ENCODE data around the gene ACP7. TPM values are rescaled to one million over a fixed set of nuclear protein-coding genes. Genes with fewer than 3 reads are reported as not detected.

Gene ACP7
- polyA plus RNA-seq, 2 of the 4 experiments (the other 2 are of a cell fraction): 0.06 to 0.25 TPM

DNA sequence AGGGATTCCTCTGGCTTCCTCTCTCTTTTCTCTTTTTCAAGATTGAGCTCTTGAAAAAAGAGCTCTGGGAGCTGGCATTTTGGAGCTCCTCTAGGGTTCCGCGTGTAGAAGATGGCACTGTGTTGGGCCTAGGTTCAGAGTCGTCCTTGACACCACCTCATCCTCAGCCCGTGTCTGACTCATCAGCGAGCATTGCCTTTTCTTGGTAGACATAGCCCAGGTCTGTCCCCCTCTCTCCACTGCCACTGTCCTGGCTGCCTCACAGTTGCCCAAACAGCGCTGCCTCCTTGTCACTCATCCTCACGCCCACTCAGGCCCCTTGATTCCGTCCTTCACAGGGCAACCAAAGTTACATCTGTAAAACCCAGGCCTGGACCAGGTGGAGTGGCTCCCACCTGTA, 66.1 kb downstream of the ACP7 start:
- no peak for DNase-seq (ENCODE audit: low read depth in 1 of 2, low spot score in 1 of 2)
- ChIA-PET CTCF (interaction anchor here (0.8 to 4.5 kb wide), 15 partner anchors 10 to 262 kb away, joined by 3 to 19 read pairs (median 7); partner anchors contain the start of genes FBXO17 and PLEKHG2), POLR2A (no interaction called here)
- Histone ChIP-seq H3K9me3 (0 out of 3 replicates have a peak, but pooled peaks cover 3% of the 10 kb centered on the region), H3K4me2 (no peak overlapping the region), H3K4me3 (no peak overlapping the region), H3K4me1 (peaks cover 10% of the 10 kb centered on the region; the same call in 1 of the 3 replicates), H3K27ac (no peak overlapping the region)
- no peak for ATAC-seq
- TF ChIP-seq FOXS1 (CRISPR knock-in tag; IDR thresholded peaks at IDR 0.05) (no peak), RAD21 (conservative IDR thresholded peaks at IDR 0.05 in 1 of 2, IDR thresholded peaks at IDR 0.05 in 1 of 2) (no peak), NR3C1 (IDR thresholded peaks at IDR 0.05) (no peak)
- no peak for FAIRE-seq
- 92% methylated on average over 8 of the region's 8 CpGs for WGBS (ENCODE audit: missing lambda C conversion rate)

DNA sequence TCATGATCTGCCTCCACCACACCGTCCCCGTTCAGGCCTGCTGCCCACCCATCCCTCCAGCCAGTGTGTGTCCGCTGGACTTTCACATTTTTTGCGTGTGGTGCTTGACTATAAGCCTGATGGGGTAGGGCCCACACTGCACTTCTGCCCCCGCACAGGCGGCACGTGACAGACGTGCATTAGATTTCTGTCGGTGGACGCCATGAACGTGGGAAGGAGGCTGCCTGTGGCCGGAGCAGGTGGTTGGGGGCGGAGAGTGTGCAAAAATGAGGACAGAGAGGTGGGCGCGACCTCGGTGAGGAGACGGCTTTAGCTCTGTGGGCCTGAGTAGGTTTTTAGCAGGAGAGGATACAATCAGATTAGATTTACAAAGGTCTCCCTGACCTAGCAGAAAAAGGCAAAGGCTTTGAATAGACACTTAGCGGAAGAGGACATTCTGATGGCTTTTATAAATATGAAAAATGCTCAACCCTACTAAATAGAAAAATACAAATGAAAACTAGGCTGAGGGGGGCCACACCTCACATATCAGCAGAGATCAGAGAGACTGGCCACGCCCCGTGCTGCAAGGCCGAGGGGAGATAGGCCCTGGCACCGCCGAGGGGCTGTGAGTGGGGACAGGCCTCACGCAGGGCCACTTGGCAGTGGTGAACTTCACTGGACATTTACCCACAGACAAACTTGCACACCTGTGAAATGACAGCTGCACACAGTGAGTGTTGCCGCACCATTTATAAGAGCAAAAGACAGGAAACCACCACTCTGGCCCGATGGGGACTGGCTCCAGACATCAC, 66.8 kb downstream of the ACP7 start:
- Histone ChIP-seq H3K9me3 (0 out of 3 replicates have a peak, but pooled peaks cover 3% of the 10 kb centered on the region), H3K4me1 (peaks cover 16% of the 10 kb centered on the region), H3K27ac (no peak overlapping the region), H3K4me3 (no peak overlapping the region), H3K4me2 (no peak overlapping the region)
- ChIA-PET POLR2A (interaction anchor here (0.7 kb wide), 1 partner anchor 28 kb away, joined by 3 read pairs; no protein-coding TSS in a partner anchor), CTCF (interaction anchor here (0.6 to 4.5 kb wide), 15 partner anchors 11 to 261 kb away, joined by 3 to 19 read pairs (median 5); partner anchors contain the start of genes FBXO17, PLEKHG2 and SYCN)
- FAIRE-seq (no peak), DNase-seq (ENCODE audit: low read depth in 1 of 2, low spot score in 1 of 2) (no peak), ATAC-seq (no peak)
- no peak for TF ChIP-seq JUN (IDR thresholded peaks at IDR 0.05)
- TF ChIP-seq, protein P1, sequence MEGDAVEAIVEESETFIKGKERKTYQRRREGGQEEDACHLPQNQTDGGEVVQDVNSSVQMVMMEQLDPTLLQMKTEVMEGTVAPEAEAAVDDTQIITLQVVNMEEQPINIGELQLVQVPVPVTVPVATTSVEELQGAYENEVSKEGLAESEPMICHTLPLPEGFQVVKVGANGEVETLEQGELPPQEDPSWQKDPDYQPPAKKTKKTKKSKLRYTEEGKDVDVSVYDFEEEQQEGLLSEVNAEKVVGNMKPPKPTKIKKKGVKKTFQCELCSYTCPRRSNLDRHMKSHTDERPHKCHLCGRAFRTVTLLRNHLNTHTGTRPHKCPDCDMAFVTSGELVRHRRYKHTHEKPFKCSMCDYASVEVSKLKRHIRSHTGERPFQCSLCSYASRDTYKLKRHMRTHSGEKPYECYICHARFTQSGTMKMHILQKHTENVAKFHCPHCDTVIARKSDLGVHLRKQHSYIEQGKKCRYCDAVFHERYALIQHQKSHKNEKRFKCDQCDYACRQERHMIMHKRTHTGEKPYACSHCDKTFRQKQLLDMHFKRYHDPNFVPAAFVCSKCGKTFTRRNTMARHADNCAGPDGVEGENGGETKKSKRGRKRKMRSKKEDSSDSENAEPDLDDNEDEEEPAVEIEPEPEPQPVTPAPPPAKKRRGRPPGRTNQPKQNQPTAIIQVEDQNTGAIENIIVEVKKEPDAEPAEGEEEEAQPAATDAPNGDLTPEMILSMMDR (IDR thresholded peaks at IDR 0.05): no peak
- TF ChIP-seq ESRRA (IDR thresholded peaks at IDR 0.05; ENCODE audit: borderline replicate concordance, low read length): no peak
- no peak for TF ChIP-seq RARB (CRISPR knock-in tag; IDR thresholded peaks at IDR 0.05)
- TF ChIP-seq, protein P2, sequence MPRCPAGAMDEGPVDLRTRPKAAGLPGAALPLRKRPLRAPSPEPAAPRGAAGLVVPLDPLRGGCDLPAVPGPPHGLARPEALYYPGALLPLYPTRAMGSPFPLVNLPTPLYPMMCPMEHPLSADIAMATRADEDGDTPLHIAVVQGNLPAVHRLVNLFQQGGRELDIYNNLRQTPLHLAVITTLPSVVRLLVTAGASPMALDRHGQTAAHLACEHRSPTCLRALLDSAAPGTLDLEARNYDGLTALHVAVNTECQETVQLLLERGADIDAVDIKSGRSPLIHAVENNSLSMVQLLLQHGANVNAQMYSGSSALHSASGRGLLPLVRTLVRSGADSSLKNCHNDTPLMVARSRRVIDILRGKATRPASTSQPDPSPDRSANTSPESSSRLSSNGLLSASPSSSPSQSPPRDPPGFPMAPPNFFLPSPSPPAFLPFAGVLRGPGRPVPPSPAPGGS (IDR thresholded peaks at IDR 0.05): no peak
- no peak for TF ChIP-seq ZC3H11A (IDR thresholded peaks at IDR 0.05)
- TF ChIP-seq FOSB (CRISPR knock-in tag; IDR thresholded peaks at IDR 0.05): no peak
- TF ChIP-seq POLR2AphosphoS2 (conservative IDR thresholded peaks at IDR 0.05; ENCODE audit: low read length): no peak
- TF ChIP-seq BHLHE40 (IDR thresholded peaks at IDR 0.05; ENCODE audit: low read depth, low read length): no peak
- no peak for TF ChIP-seq EP300 (IDR thresholded peaks at IDR 0.05)
- no peak for TF ChIP-seq NPAS2 (CRISPR knock-in tag; IDR thresholded peaks at IDR 0.05; ENCODE audit: borderline replicate concordance)
- TF ChIP-seq FOXS1 (CRISPR knock-in tag; IDR thresholded peaks at IDR 0.05): no peak
- TF ChIP-seq HDAC2 (IDR thresholded peaks at IDR 0.05): no peak
- TF ChIP-seq CHD4 (IDR thresholded peaks at IDR 0.05; ENCODE audit: borderline replicate concordance): no peak
- no peak for TF ChIP-seq CBX2 (IDR thresholded peaks at IDR 0.05; ENCODE audit: borderline replicate concordance, low read depth)
- TF ChIP-seq ZFP36 (IDR thresholded peaks at IDR 0.05; ENCODE audit: borderline replicate concordance, partially characterized antibody): no peak
- WGBS (ENCODE audit: missing lambda C conversion rate): 93% methylated on average over 26 of the region's 26 CpGs

DNA sequence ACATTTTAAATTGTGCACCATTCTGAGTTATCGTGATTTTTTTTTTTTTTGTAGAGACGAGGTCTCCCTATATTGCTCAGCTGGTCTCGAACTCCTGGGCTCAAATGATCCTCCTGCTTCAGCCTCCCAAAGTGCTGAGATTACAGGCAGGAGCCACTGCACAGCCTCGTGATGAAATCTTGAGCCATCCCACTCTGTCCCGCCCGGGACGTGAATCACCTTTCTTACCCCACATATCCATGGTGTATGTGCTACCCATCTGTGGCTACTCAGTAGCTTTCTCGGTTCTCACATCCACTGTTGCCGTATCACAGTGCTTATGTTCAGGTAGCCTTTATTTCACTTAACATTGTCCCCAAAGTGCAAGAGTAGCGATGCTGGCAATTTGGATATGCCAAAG, 67.9 kb downstream of the ACP7 start:
- FAIRE-seq (peak; percentile 99), ATAC-seq (no peak), DNase-seq (ENCODE audit: low read depth in 1 of 2, low spot score in 1 of 2) (no peak)
- Histone ChIP-seq H3K4me1 (peaks cover 27% of the 10 kb centered on the region), H3K4me3 (no peak overlapping the region), H3K27ac (no peak overlapping the region), H3K4me2 (no peak overlapping the region), H3K9me3 (0 out of 3 replicates have a peak, but pooled peaks cover 3% of the 10 kb centered on the region)
- ChIA-PET CTCF (interaction anchor here (0.6 to 4.5 kb wide), 14 partner anchors 12 to 190 kb away, joined by 3 to 19 read pairs (median 6); partner anchors contain the start of gene SYCN), POLR2A (interaction anchor here (0.7 kb wide), 1 partner anchor 29 kb away, joined by 3 read pairs; no protein-coding TSS in a partner anchor)
- 86% methylated on average over 10 of the region's 10 CpGs for WGBS (ENCODE audit: missing lambda C conversion rate)
- TF ChIP-seq POLR2A (IDR thresholded peaks at IDR 0.05; ENCODE audit: low read length): no peak
- TF ChIP-seq HOXA7 (CRISPR knock-in tag; IDR thresholded peaks at IDR 0.05): no peak
- TF ChIP-seq PHF8 (IDR thresholded peaks at IDR 0.05; ENCODE audit: borderline replicate concordance, low read depth): no peak
- TF ChIP-seq RAD21 (conservative IDR thresholded peaks at IDR 0.05 in 1 of 2, IDR thresholded peaks at IDR 0.05 in 1 of 2): no peak
- no peak for TF ChIP-seq MAFK (IDR thresholded peaks at IDR 0.05; ENCODE audit: partially characterized antibody)
- no peak for TF ChIP-seq CHD4 (IDR thresholded peaks at IDR 0.05; ENCODE audit: borderline replicate concordance)
- TF ChIP-seq, protein P2 (IDR thresholded peaks at IDR 0.05): no peak
- no peak for TF ChIP-seq HOXB13 (CRISPR knock-in tag; IDR thresholded peaks at IDR 0.05; ENCODE audit: low read depth)
- TF ChIP-seq HDAC2 (IDR thresholded peaks at IDR 0.05): no peak
- no peak for TF ChIP-seq SREBF2 (IDR thresholded peaks at IDR 0.05)
- TF ChIP-seq NPAS2 (CRISPR knock-in tag; IDR thresholded peaks at IDR 0.05; ENCODE audit: borderline replicate concordance): no peak
- TF ChIP-seq, protein P3, sequence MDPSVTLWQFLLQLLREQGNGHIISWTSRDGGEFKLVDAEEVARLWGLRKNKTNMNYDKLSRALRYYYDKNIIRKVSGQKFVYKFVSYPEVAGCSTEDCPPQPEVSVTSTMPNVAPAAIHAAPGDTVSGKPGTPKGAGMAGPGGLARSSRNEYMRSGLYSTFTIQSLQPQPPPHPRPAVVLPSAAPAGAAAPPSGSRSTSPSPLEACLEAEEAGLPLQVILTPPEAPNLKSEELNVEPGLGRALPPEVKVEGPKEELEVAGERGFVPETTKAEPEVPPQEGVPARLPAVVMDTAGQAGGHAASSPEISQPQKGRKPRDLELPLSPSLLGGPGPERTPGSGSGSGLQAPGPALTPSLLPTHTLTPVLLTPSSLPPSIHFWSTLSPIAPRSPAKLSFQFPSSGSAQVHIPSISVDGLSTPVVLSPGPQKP (IDR thresholded peaks at IDR 0.05; ENCODE audit: low read depth, low read length): no peak
- TF ChIP-seq ZNF302 (CRISPR knock-in tag; IDR thresholded peaks at IDR 0.05): no peak
- TF ChIP-seq KDM1A (IDR thresholded peaks at IDR 0.05; ENCODE audit: low read depth): no peak
- no peak for TF ChIP-seq ESRRA (IDR thresholded peaks at IDR 0.05; ENCODE audit: borderline replicate concordance, low read length)
- TF ChIP-seq FOSB (CRISPR knock-in tag; IDR thresholded peaks at IDR 0.05): no peak

Measured in A549 (cell line).